HL-60/S4 (cell line): Measurements from ENCODE around the gene ASNS.

Experiments used
- in situ Hi-C: fragments of 300-500 bp; cut with MboI; formaldehyde crosslinking; loops from 2 replicates; pipeline ENCODE4 v1.14.3; 2022; ENCODE audit warnings: low sequenced_read_pairs

ASNS gene

DNA sequence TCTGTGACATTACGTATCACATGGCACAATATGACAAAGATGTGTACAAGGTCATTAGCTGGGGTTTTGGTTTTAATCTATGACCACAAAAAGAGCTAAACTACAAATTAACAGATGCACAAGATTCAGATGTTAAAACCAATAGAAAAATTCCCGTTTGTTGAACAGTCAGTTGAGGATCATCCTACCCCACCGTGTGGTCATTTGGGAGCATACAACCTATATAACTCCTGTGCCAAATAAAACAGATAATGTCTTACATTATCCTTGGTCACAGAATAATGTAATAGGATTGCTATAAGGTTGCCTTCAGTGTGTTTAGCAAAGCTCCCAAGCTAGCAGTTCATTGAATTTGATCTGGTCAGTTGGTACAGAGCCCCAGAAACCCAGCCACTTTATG is 28.2 kb downstream of the ASNS start:
- in situ Hi-C loops, result loop anchor here (10.0 to 25.0 kb wide), 2 partner anchors 357 to 739 kb away; no protein-coding TSS in a partner anchor

- in situ Hi-C loops, result loop anchor here (10.0 to 25.0 kb wide), 2 partner anchors 356 to 738 kb away; no protein-coding TSS in a partner anchor
These were observed 29.3 kb downstream of the ASNS start for GRCh38 chr7:97842772-97843345.

- in situ Hi-C loops, result loop anchor here (10.0 to 25.0 kb wide), 2 partner anchors 355 to 737 kb away; no protein-coding TSS in a partner anchor
These were observed 30.2 kb downstream of the ASNS start for GRCh38 chr7:97842006-97842405.

- in situ Hi-C loops, result loop anchor here (25.0 kb wide), 1 partner anchor 348 kb away; no protein-coding TSS in a partner anchor
These were observed 36.7 kb downstream of the ASNS start for GRCh38 chr7:97835296-97836138.

DNA sequence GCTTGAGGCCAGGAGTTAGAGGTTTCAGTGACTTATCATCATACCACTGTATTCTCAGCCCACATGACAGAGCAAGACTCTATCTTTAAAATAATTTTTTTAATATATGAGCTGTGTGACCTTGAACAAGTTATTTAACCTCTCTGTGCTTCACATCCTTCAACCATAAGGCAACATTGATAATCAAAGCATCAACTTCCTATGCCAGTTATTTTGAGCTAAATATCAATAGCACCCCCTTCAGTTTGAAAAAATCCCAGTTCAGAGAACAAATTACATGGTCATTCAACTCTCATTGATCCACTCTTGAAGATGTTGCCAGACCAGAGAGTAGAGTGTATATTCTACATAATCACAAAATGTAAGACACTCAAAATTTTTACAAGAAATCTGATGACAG is 53.0 kb downstream of the ASNS start:
- in situ Hi-C loops, result no loop called here

DNA sequence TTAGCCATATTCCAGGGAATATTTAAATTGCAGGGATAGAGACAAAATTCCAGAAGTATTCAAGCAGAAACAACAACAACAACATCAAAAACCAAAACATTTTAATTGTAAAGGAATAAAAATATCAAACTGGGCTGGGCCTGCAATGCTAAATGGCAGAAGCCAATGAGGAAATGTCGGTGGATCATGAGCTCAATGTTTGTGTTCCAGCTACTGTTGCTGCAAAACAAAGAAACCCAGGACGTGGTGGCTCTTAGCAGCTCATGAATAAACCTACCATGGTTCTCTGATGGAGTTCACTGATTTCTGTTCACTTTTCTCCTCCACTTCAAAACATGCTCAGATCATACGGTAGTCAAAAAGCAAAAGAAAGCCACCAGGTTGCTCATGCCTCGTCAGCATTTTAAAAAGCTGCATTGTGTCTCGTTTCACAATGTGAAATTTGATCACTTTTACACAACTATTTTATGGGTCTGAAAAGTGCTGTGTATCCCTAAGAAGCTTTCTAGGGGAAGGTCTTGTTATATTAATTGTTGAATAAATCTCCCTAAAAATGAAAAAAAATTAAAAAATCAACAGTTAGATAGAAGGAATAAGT is 54.0 kb downstream of the ASNS start:
- in situ Hi-C loops, result no loop called here
